Measurements from ENCODE around the gene HS3ST5.

GRCh38 chr6:114083251-114083650, 259.6 kb downstream of the HS3ST5 start:
- TF ChIP-seq POLR2AphosphoS5 (IDR thresholded peaks at IDR 0.05; ENCODE audit: borderline replicate concordance, low read depth, low read length), result no peak
- no peak for TF ChIP-seq EZH2 (IDR thresholded peaks at IDR 0.05)
